ENCODE results near the gene ABLIM1.

GRCh38 chr10:114436941-114437340 lies 221.1 kb downstream of the ABLIM1 start:
- TF ChIP-seq, protein P1, sequence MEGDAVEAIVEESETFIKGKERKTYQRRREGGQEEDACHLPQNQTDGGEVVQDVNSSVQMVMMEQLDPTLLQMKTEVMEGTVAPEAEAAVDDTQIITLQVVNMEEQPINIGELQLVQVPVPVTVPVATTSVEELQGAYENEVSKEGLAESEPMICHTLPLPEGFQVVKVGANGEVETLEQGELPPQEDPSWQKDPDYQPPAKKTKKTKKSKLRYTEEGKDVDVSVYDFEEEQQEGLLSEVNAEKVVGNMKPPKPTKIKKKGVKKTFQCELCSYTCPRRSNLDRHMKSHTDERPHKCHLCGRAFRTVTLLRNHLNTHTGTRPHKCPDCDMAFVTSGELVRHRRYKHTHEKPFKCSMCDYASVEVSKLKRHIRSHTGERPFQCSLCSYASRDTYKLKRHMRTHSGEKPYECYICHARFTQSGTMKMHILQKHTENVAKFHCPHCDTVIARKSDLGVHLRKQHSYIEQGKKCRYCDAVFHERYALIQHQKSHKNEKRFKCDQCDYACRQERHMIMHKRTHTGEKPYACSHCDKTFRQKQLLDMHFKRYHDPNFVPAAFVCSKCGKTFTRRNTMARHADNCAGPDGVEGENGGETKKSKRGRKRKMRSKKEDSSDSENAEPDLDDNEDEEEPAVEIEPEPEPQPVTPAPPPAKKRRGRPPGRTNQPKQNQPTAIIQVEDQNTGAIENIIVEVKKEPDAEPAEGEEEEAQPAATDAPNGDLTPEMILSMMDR (IDR thresholded peaks at IDR 0.05), result no peak
- no peak for TF ChIP-seq POLR2A (IDR thresholded peaks at IDR 0.05)
